B cell (primary cell): ENCODE results near the gene GPR137B.

Source experiments
- CTCF ChIP-seq: fragments of 200-600 bp; IDR thresholded peaks from one replicate; pipeline ENCODE4 v1.8.0; 2022; ENCODE audit warnings: antibody characterized with exemption, mild to moderate bottlenecking
- EZH2 ChIP-seq: IDR thresholded peaks from 2 replicates; pipeline ENCODE4 v1.6.1; 2012; ENCODE audit warnings: borderline replicate concordance, low read depth, mild to moderate bottlenecking, moderate library complexity, low read length; ENCODE audit not compliant: insufficient read depth, poor library complexity, severe bottlenecking

GRCh38 chr1:236133339-236133738 lies 9.0 kb upstream of the GPR137B start:
- no peak for TF ChIP-seq CTCF
- TF ChIP-seq EZH2, result no peak
